ENCODE results near the gene ACSL1. TPM values are rescaled to one million over a fixed set of nuclear protein-coding genes. Genes with fewer than 3 reads are reported as not detected.

The ACSL1 gene
- polyA plus RNA-seq, 1 donor (not counting 4 experiments of a cell fraction or from before 2014, with no cell fraction given), result 60.6 TPM

DNA sequence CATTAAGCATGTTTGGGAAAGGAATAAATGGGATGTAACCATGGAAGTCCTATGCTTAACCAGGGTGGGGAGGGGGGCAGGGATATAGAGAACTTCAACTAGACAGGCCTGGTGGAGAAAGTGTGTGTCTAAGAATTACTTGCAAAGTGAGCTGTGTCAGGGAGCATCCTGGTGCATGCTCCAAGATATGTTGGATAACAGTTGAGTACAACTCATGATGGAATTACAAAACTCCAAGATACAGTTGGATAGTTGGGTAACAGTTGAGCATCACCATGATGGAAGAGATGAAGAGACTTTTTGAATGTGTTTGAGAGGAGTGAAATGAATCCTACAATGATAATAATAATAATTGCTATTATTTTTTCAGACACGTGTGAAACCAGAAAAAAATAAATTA lies 26.1 kb upstream of the ACSL1 start:
- H3K27ac ChIP-seq (ENCODE audit: control insufficient read depth, insufficient read depth, low read length), result no peak overlapping the region
- H3K4me1 ChIP-seq (ENCODE audit: control insufficient read depth, extremely low read depth, insufficient read depth, low read length), result no peaks in the 10 kb centered on the region
- DNase-seq (ENCODE audit: low read depth, low spot score) (no peak), FAIRE-seq (no peak)
- no peak overlapping the region for H2AFZ ChIP-seq (ENCODE audit: control insufficient read depth, low read length)
- H3K9me3 ChIP-seq (ENCODE audit: control insufficient read depth, low read depth, low read length), result no peaks in the 10 kb centered on the region
- TF ChIP-seq, protein P1, sequence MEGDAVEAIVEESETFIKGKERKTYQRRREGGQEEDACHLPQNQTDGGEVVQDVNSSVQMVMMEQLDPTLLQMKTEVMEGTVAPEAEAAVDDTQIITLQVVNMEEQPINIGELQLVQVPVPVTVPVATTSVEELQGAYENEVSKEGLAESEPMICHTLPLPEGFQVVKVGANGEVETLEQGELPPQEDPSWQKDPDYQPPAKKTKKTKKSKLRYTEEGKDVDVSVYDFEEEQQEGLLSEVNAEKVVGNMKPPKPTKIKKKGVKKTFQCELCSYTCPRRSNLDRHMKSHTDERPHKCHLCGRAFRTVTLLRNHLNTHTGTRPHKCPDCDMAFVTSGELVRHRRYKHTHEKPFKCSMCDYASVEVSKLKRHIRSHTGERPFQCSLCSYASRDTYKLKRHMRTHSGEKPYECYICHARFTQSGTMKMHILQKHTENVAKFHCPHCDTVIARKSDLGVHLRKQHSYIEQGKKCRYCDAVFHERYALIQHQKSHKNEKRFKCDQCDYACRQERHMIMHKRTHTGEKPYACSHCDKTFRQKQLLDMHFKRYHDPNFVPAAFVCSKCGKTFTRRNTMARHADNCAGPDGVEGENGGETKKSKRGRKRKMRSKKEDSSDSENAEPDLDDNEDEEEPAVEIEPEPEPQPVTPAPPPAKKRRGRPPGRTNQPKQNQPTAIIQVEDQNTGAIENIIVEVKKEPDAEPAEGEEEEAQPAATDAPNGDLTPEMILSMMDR (optimal IDR thresholded peaks at IDR 0.05 in 1 of 3, IDR thresholded peaks at IDR 0.05 in 1 of 3, conservative IDR thresholded peaks at IDR 0.05 in 1 of 3; ENCODE audit: extremely low read depth in 1 of 3, insufficient read depth in 2 of 3, low read length in 3 of 3), result no peak
- no peak for TF ChIP-seq EZH2 (IDR thresholded peaks at IDR 0.05; ENCODE audit: low read length)
- no peak overlapping the region for H3K9ac ChIP-seq (ENCODE audit: control insufficient read depth, extremely low read depth, insufficient read depth, low read length)
- no peaks in the 10 kb centered on the region for H3K27me3 ChIP-seq (ENCODE audit: control insufficient read depth, extremely low read depth, insufficient read depth, low read length)
- H3K4me3 ChIP-seq (ENCODE audit: control insufficient read depth in 2 of 3, extremely low read depth in 1 of 3, insufficient read depth in 2 of 3, low read depth in 1 of 3, low read length in 3 of 3), result no peak overlapping the region
- H4K20me1 ChIP-seq (ENCODE audit: control insufficient read depth, extremely low read depth, insufficient read depth, low read length), result no peaks in the 10 kb centered on the region
- H3K4me2 ChIP-seq (ENCODE audit: control insufficient read depth, extremely low read depth, insufficient read depth, low read depth, low read length), result no peak overlapping the region
- H3K9me1 ChIP-seq (ENCODE audit: control insufficient read depth, extremely low read depth, insufficient read depth, low read length), result no peaks in the 10 kb centered on the region
- dilution Hi-C loops (cut with MboI; ENCODE audit: extremely low pct_ligation_motif_present, low sequenced_read_pairs), result no loop called here
- no peaks in the 10 kb centered on the region for H3K36me3 ChIP-seq (ENCODE audit: control insufficient read depth in 2 of 2, extremely low read depth in 1 of 2, insufficient read depth in 2 of 2, low read length in 2 of 2)
- H3K79me2 ChIP-seq (ENCODE audit: control insufficient read depth, insufficient read depth, low read length), result no peaks in the 10 kb centered on the region

DNA sequence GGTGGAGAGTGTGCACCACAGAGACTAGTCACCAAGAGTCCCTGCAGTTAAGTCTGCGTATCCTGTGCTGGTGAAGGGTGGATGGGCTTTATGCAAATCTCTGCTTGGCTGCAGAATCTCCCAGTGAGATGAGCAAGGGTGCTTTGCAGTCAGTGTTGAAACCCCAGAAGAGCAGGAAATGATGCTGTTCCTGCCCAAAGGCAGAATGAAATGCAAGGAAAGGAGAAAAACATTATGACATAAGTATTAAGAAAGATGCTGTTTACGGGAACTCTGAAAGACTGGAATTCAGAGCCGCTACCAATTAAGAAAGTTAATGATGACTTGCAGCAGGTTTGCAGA lies 25.4 kb upstream of the ACSL1 start:
- TF ChIP-seq EZH2 (IDR thresholded peaks at IDR 0.05; ENCODE audit: low read length), result no peak
- TF ChIP-seq, protein P1 (optimal IDR thresholded peaks at IDR 0.05 in 1 of 3, IDR thresholded peaks at IDR 0.05 in 1 of 3, conservative IDR thresholded peaks at IDR 0.05 in 1 of 3; ENCODE audit: extremely low read depth in 1 of 3, insufficient read depth in 2 of 3, low read length in 3 of 3), result no peak
- Histone ChIP-seq H3K9ac (ENCODE audit: control insufficient read depth, extremely low read depth, insufficient read depth, low read length) (no peak overlapping the region), H3K4me1 (ENCODE audit: control insufficient read depth, extremely low read depth, insufficient read depth, low read length) (no peaks in the 10 kb centered on the region), H3K27me3 (ENCODE audit: control insufficient read depth, extremely low read depth, insufficient read depth, low read length) (no peaks in the 10 kb centered on the region), H3K36me3 (ENCODE audit: control insufficient read depth in 2 of 2, extremely low read depth in 1 of 2, insufficient read depth in 2 of 2, low read length in 2 of 2) (no peaks in the 10 kb centered on the region), H3K9me3 (ENCODE audit: control insufficient read depth, low read depth, low read length) (no peaks in the 10 kb centered on the region), H4K20me1 (ENCODE audit: control insufficient read depth, extremely low read depth, insufficient read depth, low read length) (no peaks in the 10 kb centered on the region), H3K79me2 (ENCODE audit: control insufficient read depth, insufficient read depth, low read length) (no peaks in the 10 kb centered on the region), H2AFZ (ENCODE audit: control insufficient read depth, low read length) (no peak overlapping the region), H3K4me2 (ENCODE audit: control insufficient read depth, extremely low read depth, insufficient read depth, low read depth, low read length) (no peak overlapping the region), H3K27ac (ENCODE audit: control insufficient read depth, insufficient read depth, low read length) (no peak overlapping the region), H3K4me3 (ENCODE audit: control insufficient read depth in 2 of 3, extremely low read depth in 1 of 3, insufficient read depth in 2 of 3, low read depth in 1 of 3, low read length in 3 of 3) (no peak overlapping the region), H3K9me1 (ENCODE audit: control insufficient read depth, extremely low read depth, insufficient read depth, low read length) (no peaks in the 10 kb centered on the region)
- FAIRE-seq (no peak), DNase-seq (ENCODE audit: low read depth, low spot score) (no peak)
- dilution Hi-C loops (cut with MboI; ENCODE audit: extremely low pct_ligation_motif_present, low sequenced_read_pairs), result no loop called here

Measured in keratinocyte (primary cell).